ENCODE results near the gene SORBS1.

DNA sequence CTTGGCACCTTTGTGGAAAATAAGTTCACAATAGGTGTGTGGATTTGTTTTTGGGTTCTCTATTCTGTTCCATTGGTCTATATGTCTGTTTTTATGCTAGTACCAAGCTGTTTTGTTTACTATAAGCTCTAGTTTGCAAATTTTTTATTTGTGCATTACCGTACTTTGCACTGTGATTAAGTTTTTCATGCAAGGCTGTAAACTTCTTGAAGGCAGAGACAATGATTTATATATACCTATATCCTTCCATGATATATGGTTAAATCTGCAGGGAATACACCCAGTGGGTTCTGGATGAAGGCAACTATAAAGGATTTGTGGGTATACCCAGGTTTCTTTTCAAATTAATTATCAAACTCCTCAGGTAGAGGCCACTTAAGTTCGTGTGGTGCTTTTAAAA is 178.6 kb downstream of the SORBS1 start:
- no peak for TF ChIP-seq CTCF (IDR thresholded peaks at IDR 0.05; ENCODE audit: low read length)
- TF ChIP-seq EZH2 (optimal IDR thresholded peaks at IDR 0.05; ENCODE audit: low read depth, low read length) = no peak
